Endothelial cell of umbilical vein (primary cell): ENCODE data around the gene RBPJL. TPM values are rescaled to one million over a fixed set of nuclear protein-coding genes. Genes with fewer than 3 reads are reported as not detected.

Experiments
- BruUV-seq: library from RNA; stranded (reverse); fragments of 400-500 nt; replicated peaks from 2 replicates; lab custom pipeline; 2021; lab: Mats Ljungman, UMichigan
- CTCF ChIA-PET: fragments of 300-600, 350-600 bp; sonication (Branson Sonifier 250); formaldehyde crosslinking; loops from one replicate; lab custom pipeline; 2021; ENCODE audit warnings: antibody characterized with exemption, inconsistent platforms; lab: Charles Lee
- POLR2A ChIA-PET: fragments of 300-600, 350-600 bp; sonication (Branson Sonifier 250); formaldehyde crosslinking; loops from one replicate; lab custom pipeline; 2021; ENCODE audit warnings: antibody characterized with exemption, inconsistent platforms; lab: Charles Lee
- DNase-seq: peaks from one replicate; pipeline ENCODE4 v3.0.0-alpha.2; 2011; ENCODE audit warnings: low read depth, low spot score
- FAIRE-seq: peaks from 2 replicates; lab custom pipeline; 2011; peaks lifted over from hg19 to GRCh38; lab: Jason Lieb, UNC
- H2AFZ ChIP-seq: 2 replicates; pipeline ENCODE4 v1.6.0; 2012; ENCODE audit warnings: low read depth, low read length, control low read depth, inconsistent platforms
- H3K27ac ChIP-seq: 2 replicates; pipeline ENCODE4 v1.5.1; 2011; ENCODE audit warnings: low read depth, mild to moderate bottlenecking, control low read depth, low read length, moderate library complexity; ENCODE audit not compliant: insufficient read depth
- H3K27me3 ChIP-seq, 2 experiments: 2 replicates each; pipeline versions ENCODE4 v1.6.0 to v1.6.1; 2011; ENCODE audit warnings: low read length in 2 of 2, mixed read lengths in 1 of 2; ENCODE audit not compliant: control insufficient read depth in 2 of 2, insufficient read depth in 2 of 2
- H3K36me3 ChIP-seq, 2 experiments: 2 replicates in 1 of 2; 3 replicates in 1 of 2; pipeline ENCODE4 v1.5.1; 2011; ENCODE audit warnings: low read length in 2 of 2, mild to moderate bottlenecking in 1 of 2, moderate library complexity in 1 of 2; ENCODE audit not compliant: control insufficient read depth in 2 of 2, insufficient read depth in 2 of 2; ENCODE audit errors: extremely low read depth in 1 of 2
- H3K4me1 ChIP-seq: 3 replicates; pipeline ENCODE4 v1.5.1; 2011; ENCODE audit warnings: mild to moderate bottlenecking, low read length; ENCODE audit not compliant: control insufficient read depth, insufficient read depth; ENCODE audit errors: extremely low read depth
- H3K4me2 ChIP-seq: 2 replicates; pipeline ENCODE4 v1.6.1; 2011; ENCODE audit warnings: low read length, control low read depth, mixed read lengths; ENCODE audit not compliant: insufficient read depth
- H3K4me3 ChIP-seq, 3 experiments: fragments of 200-600 bp in 1 of 3; sonication (generic), shearing (Covaris generic) in 1 of 3; replicated peaks in 1 of 3; 2 replicates each; pipeline ENCODE4 v1.5.1; 2011 to 2016; ENCODE audit warnings: control low read depth in 3 of 3, low read length in 3 of 3, mild to moderate bottlenecking in 2 of 3, inconsistent platforms in 1 of 3, low read depth in 1 of 3, moderate library complexity in 1 of 3; ENCODE audit not compliant: insufficient read depth in 1 of 3
- H3K79me2 ChIP-seq: 2 replicates; pipeline ENCODE4 v1.6.0; 2012; ENCODE audit warnings: low read length, inconsistent platforms; ENCODE audit not compliant: control insufficient read depth, insufficient read depth
- H3K9ac ChIP-seq: replicated peaks from 2 replicates; pipeline ENCODE3; 2011; ENCODE audit warnings: low read length, control low read depth; ENCODE audit not compliant: insufficient read depth; ENCODE audit errors: extremely low read depth
- H3K9me1 ChIP-seq: replicated peaks from 3 replicates; pipeline ENCODE4 v1.6.0; 2011; ENCODE audit warnings: mild to moderate bottlenecking, low read length; ENCODE audit not compliant: control insufficient read depth, insufficient read depth; ENCODE audit errors: extremely low read depth
- H3K9me3 ChIP-seq: replicated peaks from 2 replicates; pipeline ENCODE4 v1.5.1; 2012; ENCODE audit warnings: low read length, inconsistent platforms; ENCODE audit not compliant: control insufficient read depth, insufficient read depth
- H4K20me1 ChIP-seq: replicated peaks from 2 replicates; pipeline ENCODE3; 2011; ENCODE audit warnings: mild to moderate bottlenecking, low read length; ENCODE audit not compliant: control insufficient read depth, insufficient read depth; ENCODE audit errors: extremely low read depth
- EZH2 ChIP-seq: IDR thresholded peaks from 2 replicates; pipeline ENCODE4 v1.6.1; 2012; ENCODE audit warnings: borderline replicate concordance, low read depth, mild to moderate bottlenecking, moderate library complexity, low read length, inconsistent platforms; ENCODE audit not compliant: severe bottlenecking
- GATA2 ChIP-seq: IDR thresholded peaks from 2 replicates; pipeline ENCODE4 v1.7.0; 2011; ENCODE audit warnings: low read depth, mild to moderate bottlenecking, moderate library complexity, mixed read lengths, low read length; ENCODE audit not compliant: insufficient read length, insufficient read depth
- JUN ChIP-seq: IDR thresholded peaks from 2 replicates; pipeline ENCODE4 v1.6.1; 2011; ENCODE audit warnings: borderline replicate concordance, low read depth; ENCODE audit not compliant: insufficient read length, insufficient read depth
- MYC ChIP-seq: IDR thresholded peaks from one replicate; pipeline ENCODE4 v1.6.1; 2011; ENCODE audit warnings: mild to moderate bottlenecking, low read depth, low read length
- POLR2A ChIP-seq: IDR thresholded peaks from 2 replicates; pipeline ENCODE4 v1.6.1; 2012; ENCODE audit warnings: low read depth, mild to moderate bottlenecking, control low read depth, low read length
- dilution Hi-C: fragments of 300-500 bp; cut with MboI; formaldehyde crosslinking; loops from one replicate; pipeline ENCODE4 v1.15.0; 2019; ENCODE audit warnings: low sequenced_read_pairs; ENCODE audit not compliant: extremely low pct_ligation_motif_present
- intact Hi-C: fragments of 100-400 bp; cut with micrococcal nuclease; formaldehyde crosslinking; loops from one replicate; pipeline ENCODE4 v1.10.0; 2022
- polyA plus RNA-seq, 4 experiments: library from polyadenylated mRNA; depleted of rRNA in 3 of 4; stranded (reverse) in 3 of 4; unstranded in 1 of 4; fragments of >200 nt; gene quantifications; 2 replicates each; pipeline versions ENCODE4 v1.2.1 to v1.2.3, GENCODE V29; 2011 to 2012; ENCODE audit warnings: missing spikeins in 1 of 4
- total RNA-seq: library from RNA; stranded (reverse); gene quantifications from 2 replicates; pipeline ENCODE4 v1.2.3, GENCODE V29; 2021
- TF ChIP-seq, protein P1 (sequence below): IDR thresholded peaks from 2 replicates; pipeline ENCODE4 v1.6.1; 2011; ENCODE audit not compliant: insufficient read depth, insufficient read length
- TF ChIP-seq, protein P2 (sequence below), 2 donors: IDR thresholded peaks; 1 replicate in 1 of 2; 2 replicates in 1 of 2; pipeline ENCODE4 v1.5.1; 2011; ENCODE audit warnings: low read length in 2 of 2, mild to moderate bottlenecking in 2 of 2, moderate library complexity in 2 of 2, control low read depth in 1 of 2, inconsistent platforms in 1 of 2, low read depth in 1 of 2; ENCODE audit not compliant: insufficient read depth in 1 of 2; ENCODE audit errors: extremely low read depth in 1 of 2

Gene RBPJL
- total and polyA plus RNA-seq, 2 donors (not counting 3 experiments of a cell fraction or from before 2014, with no cell fraction given), result not detected

DNA sequence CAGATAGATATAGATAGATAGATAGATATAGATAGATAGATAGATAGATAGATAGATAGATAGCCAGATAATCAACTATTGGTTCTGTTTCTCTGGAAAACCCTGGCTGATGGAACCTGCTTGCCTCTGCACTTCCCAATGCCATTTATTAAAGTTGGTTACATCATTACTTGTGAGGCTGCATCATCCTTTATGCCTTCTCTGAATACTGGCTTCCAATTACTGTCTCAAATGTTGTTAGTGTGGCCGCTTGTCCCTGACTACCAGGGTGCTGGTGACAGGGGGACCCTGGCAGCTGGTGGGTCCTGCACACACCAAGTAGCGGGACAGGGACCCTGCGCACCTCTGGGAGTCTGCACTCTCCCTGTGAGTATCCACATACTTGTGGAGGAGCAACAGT is 48.4 kb upstream of the RBPJL start:
- dilution Hi-C loops, result no loop called here
- H3K27ac ChIP-seq, result no peak overlapping the region
- H2AFZ ChIP-seq, result no peak overlapping the region
- H3K4me1 ChIP-seq, result no peaks in the 10 kb centered on the region
- no peak overlapping the region for H3K4me3 ChIP-seq
- H3K27me3 ChIP-seq, result peaks cover 0 to 2% of the 10 kb centered on the region in 2 experiments
- no TSS peak for BruUV-seq
- no peak overlapping the region for H3K4me2 ChIP-seq
- H3K9me3 ChIP-seq, result no peaks in the 10 kb centered on the region
- no peaks in the 10 kb centered on the region for H4K20me1 ChIP-seq
- DNase-seq (no peak), FAIRE-seq (no peak)
- intact Hi-C loops, result no loop called here
- ChIA-PET CTCF (interaction anchor here (0.9 kb wide), 1 partner anchor 36 kb away, joined by 3 read pairs; no protein-coding TSS in a partner anchor), POLR2A (no interaction called here)
- no peaks in the 10 kb centered on the region for H3K79me2 ChIP-seq
- H3K36me3 ChIP-seq, result no peaks in the 10 kb centered on the region
- TF ChIP-seq GATA2, result no peak
- TF ChIP-seq, protein P1, sequence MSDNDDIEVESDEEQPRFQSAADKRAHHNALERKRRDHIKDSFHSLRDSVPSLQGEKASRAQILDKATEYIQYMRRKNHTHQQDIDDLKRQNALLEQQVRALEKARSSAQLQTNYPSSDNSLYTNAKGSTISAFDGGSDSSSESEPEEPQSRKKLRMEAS, result no peak
- TF ChIP-seq, protein P2, sequence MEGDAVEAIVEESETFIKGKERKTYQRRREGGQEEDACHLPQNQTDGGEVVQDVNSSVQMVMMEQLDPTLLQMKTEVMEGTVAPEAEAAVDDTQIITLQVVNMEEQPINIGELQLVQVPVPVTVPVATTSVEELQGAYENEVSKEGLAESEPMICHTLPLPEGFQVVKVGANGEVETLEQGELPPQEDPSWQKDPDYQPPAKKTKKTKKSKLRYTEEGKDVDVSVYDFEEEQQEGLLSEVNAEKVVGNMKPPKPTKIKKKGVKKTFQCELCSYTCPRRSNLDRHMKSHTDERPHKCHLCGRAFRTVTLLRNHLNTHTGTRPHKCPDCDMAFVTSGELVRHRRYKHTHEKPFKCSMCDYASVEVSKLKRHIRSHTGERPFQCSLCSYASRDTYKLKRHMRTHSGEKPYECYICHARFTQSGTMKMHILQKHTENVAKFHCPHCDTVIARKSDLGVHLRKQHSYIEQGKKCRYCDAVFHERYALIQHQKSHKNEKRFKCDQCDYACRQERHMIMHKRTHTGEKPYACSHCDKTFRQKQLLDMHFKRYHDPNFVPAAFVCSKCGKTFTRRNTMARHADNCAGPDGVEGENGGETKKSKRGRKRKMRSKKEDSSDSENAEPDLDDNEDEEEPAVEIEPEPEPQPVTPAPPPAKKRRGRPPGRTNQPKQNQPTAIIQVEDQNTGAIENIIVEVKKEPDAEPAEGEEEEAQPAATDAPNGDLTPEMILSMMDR (IDR thresholded peaks at IDR 0.05; ENCODE audit: extremely low read depth in 1 of 2, insufficient read depth in 1 of 2, low read depth in 1 of 2, low read length in 2 of 2), result no peak
- H3K9me1 ChIP-seq, result no peaks in the 10 kb centered on the region
- H3K9ac ChIP-seq, result no peak overlapping the region

GRCh38 chr20:45258664-45259063 is 48.0 kb upstream of the RBPJL start:
- dilution Hi-C loops, result no loop called here
- peaks cover 2% of the 10 kb centered on the region in 2 experiments for H3K27me3 ChIP-seq
- intact Hi-C loops, result no loop called here
- no peak overlapping the region for H2AFZ ChIP-seq
- H3K27ac ChIP-seq, result no peak overlapping the region
- no peak overlapping the region for H3K9ac ChIP-seq
- H3K4me3 ChIP-seq, result no peak overlapping the region
- H3K9me3 ChIP-seq, result no peaks in the 10 kb centered on the region
- POLR2A ChIA-PET, result no interaction called here
- H4K20me1 ChIP-seq, result no peaks in the 10 kb centered on the region
- no peak overlapping the region for H3K4me2 ChIP-seq
- no peaks in the 10 kb centered on the region for H3K36me3 ChIP-seq
- DNase-seq, result no peak
- CTCF ChIA-PET, result interaction anchor here (0.9 to 1.0 kb wide), 2 partner anchors 32 to 35 kb away, joined by 3 read pairs; no protein-coding TSS in a partner anchor
- H3K9me1 ChIP-seq, result no peaks in the 10 kb centered on the region
- H3K4me1 ChIP-seq, result no peaks in the 10 kb centered on the region
- FAIRE-seq, result no peak
- no TSS peak for BruUV-seq
- no peaks in the 10 kb centered on the region for H3K79me2 ChIP-seq
- TF ChIP-seq MYC, result no peak
- no peak for TF ChIP-seq JUN
- TF ChIP-seq EZH2, result no peak
- no peak for TF ChIP-seq POLR2A
